ENCODE data around the gene FAH.

DNA sequence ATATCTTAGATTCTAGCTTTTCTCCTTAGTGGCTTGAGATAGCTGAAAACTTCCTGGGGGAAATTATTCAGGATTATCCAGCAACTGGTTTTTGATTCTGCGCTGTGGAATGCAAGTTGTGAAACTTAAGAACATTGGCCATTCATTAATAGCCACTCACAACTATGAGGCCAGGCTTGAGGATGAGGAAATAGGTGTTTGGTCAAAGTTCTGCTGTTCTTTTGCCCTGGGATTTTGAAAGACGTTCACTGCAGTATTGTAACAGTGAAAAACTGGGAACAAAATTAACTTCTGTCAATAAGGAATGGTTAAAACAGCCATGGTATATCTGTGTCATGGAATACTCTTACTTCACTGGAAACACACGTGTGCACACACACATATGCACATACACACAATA, 55.1 kb downstream of the FAH start:
- TF ChIP-seq, protein P1, sequence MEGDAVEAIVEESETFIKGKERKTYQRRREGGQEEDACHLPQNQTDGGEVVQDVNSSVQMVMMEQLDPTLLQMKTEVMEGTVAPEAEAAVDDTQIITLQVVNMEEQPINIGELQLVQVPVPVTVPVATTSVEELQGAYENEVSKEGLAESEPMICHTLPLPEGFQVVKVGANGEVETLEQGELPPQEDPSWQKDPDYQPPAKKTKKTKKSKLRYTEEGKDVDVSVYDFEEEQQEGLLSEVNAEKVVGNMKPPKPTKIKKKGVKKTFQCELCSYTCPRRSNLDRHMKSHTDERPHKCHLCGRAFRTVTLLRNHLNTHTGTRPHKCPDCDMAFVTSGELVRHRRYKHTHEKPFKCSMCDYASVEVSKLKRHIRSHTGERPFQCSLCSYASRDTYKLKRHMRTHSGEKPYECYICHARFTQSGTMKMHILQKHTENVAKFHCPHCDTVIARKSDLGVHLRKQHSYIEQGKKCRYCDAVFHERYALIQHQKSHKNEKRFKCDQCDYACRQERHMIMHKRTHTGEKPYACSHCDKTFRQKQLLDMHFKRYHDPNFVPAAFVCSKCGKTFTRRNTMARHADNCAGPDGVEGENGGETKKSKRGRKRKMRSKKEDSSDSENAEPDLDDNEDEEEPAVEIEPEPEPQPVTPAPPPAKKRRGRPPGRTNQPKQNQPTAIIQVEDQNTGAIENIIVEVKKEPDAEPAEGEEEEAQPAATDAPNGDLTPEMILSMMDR (IDR thresholded peaks at IDR 0.05): no peak
- TF ChIP-seq POLR2A (IDR thresholded peaks at IDR 0.05): no peak

Data from testis (tissue), 2 donors.